AG09319 (cell line): Measurements from ENCODE around the gene SLC1A4.

Experiments
- DNase-seq: peaks from one replicate; pipeline ENCODE4 v3.0.0-alpha.2; 2010; ENCODE audit warnings: low read depth; ENCODE audit errors: extremely low read depth
- TF ChIP-seq, protein P1 (sequence below): IDR thresholded peaks from 2 replicates; pipeline ENCODE4 v1.5.1; 2011; ENCODE audit warnings: low read depth, mild to moderate bottlenecking, inconsistent platforms, low read length, moderate library complexity

The SLC1A4 gene

DNA sequence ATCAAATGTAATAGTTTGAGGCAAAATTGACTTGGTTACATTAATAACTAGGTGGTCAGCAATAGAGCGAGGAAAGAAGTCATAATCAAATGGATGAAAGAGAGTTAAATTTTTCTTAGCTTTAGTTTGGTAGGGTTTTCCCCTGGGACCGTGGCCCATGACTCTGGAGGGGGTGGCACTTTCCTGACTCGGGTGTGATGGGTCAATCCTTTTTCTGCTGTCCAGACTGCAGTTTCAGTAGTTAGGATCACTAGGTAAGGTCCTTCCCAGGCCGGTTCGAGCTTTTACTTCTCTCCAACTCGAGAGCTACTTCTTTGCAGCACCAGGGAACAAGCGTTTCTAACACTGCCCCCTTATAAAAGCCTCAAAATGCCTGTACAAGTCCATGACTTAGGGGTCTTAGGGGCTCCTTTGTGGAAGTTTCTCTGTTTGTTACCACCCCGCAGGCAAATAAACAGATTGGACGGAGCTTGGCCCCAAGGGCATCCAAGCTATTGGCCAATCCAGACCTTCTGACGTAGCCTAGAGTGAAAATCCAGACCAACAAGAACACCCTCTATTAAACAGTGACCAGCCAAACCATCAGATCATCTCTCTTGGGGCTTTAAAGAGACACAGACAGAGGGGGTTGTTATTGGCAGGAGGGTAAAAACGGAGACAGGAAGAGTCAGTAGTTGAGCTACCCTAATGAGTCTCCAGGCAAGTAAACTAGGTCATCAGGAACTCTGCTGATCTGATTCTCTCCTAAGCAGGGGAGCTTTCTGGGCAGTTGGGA is 57.6 kb downstream of the SLC1A4 start:
- TF ChIP-seq, protein P1, sequence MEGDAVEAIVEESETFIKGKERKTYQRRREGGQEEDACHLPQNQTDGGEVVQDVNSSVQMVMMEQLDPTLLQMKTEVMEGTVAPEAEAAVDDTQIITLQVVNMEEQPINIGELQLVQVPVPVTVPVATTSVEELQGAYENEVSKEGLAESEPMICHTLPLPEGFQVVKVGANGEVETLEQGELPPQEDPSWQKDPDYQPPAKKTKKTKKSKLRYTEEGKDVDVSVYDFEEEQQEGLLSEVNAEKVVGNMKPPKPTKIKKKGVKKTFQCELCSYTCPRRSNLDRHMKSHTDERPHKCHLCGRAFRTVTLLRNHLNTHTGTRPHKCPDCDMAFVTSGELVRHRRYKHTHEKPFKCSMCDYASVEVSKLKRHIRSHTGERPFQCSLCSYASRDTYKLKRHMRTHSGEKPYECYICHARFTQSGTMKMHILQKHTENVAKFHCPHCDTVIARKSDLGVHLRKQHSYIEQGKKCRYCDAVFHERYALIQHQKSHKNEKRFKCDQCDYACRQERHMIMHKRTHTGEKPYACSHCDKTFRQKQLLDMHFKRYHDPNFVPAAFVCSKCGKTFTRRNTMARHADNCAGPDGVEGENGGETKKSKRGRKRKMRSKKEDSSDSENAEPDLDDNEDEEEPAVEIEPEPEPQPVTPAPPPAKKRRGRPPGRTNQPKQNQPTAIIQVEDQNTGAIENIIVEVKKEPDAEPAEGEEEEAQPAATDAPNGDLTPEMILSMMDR, result no peak

DNA sequence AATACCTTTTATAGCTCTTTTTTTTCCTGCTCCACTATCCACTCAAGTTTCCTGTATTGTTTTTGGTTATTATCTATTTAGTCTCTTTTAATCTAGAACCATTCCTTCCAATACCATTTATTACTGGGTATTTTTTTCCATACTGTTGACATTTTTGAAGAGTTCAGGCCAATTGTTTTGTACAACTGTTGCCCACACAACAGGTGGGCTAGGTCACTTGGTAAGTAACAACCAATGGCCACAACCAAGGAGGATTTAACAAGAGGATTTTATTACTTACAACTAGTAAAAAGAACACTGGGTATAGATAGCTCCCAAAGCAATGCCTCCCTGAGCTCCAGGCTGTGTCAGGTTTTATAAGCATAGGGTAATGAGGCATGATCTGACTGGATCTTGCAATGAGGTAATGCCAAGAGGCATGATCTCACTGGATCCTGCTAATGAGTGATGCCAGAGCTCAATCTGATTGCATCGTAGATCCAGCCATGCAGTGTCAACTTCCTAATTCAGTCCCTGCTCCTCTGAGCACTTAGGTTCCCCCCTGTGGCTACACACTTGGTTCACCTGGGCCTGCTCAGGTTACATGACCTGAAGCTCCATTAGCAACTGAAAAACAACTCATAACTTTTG is 59.9 kb downstream of the SLC1A4 start:
- TF ChIP-seq, protein P1, result no peak
- no peak for DNase-seq

More for the DNA sequence above, 57.6 kb downstream of the SLC1A4 start:
- DNase-seq, result no peak

DNA sequence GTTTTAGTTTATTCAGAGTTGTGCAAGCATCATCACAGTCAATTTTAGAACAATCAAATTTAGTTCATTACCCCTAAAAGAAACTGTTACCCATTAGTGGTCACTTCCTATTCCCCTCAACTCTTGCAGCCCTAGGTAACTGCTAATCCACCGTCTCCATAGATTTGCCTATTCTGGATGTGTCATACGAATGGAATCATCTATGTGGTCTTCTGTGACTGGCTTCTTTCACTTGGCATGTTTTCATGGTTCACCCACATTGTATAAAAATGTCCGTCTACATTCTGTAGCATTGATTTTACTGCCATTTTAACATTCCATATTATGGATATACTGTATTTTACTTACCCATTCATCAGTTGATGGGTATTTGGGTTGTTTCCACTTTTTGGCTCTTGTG is 61.7 kb downstream of the SLC1A4 start:
- TF ChIP-seq, protein P1, result no peak
- DNase-seq, result no peak

DNA sequence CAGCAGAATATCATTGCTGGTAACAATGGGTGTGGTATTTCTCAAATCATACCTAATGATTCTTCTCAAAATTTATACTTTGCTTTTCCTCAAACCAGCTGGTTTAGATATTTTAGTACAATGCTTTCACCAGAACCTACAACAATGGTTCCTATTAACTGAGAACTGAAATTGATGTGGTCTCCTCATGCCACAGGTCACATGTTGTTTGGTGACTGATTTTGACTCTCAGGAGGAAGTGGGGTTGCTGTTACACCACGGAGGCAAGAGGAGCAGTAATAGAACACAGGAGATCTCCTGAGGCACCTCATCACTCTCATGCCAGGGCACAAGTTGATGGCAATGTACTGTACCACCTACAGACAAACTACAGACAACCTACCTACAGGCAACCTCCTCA is 64.0 kb downstream of the SLC1A4 start:
- TF ChIP-seq, protein P1, result no peak

DNA sequence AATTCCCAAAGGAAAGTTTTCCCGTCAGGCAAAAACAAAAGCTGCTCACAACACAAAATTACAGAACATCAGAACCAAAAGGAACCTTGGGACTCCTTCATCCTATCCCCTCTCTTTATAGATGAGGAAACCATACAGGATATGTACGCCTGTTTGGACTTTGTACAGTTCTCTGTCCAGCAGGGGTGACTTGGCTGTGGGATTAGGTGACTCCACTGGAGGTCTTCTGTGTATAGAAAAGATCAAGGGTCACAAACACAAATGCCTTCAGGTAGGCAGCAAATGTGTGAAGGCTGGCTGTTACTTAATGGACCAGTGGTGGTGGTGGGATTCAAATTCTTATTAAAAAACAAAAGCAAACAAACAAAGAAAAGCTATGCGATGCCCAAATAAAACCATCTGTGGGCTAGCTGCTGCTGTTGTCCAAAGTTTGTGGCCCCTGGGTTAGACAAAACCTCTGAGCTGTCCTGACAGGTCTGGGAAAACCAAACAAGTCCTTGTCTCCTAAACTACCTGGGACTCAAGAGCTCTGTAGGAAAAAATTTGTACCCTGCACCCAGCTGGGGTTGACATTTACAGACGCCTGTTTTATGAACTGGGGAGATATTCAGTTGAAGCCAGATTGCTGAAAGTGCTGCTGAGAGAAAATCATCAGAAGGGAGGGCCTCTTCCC is 65.7 kb downstream of the SLC1A4 start:
- no peak for DNase-seq

More for the DNA sequence above, 64.0 kb downstream of the SLC1A4 start:
- DNase-seq, result no peak

DNA sequence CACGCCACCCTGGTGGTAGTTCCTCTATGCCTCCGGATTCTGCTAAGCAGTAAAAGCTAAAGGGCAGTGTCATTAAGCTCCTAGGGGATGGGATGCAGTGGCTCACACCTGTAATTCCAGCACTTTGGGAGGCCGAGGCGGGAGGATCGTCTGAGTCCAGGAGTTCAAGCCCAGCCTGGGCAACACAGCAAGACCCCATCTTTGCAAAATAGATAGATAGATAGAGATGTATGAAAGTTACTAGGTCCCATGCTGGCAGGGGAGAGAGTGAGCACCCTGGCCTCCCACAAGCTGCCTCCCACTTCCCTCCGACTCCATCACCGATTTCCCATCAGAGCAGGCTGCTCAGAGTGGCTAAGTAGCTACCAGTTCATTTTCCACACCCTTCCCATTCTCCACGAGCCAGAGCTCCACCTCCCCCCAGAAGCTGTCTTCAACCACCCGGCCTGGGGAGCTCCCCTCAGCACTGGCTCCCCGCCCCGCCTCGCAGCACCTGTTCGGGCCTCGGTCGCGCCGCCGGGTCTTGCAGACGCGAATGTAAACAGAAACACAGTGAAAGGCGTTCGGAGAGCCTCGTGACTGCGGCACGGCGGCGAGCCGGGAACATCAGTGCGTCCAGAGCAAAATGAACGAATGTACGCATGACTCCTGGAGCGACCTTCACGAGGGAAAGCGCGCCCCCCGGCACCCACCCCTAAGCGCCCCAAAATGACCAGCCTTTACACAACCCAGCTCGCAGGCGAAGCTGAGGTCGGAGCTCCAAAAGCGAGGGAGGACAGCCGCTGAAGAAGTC is 66.4 kb downstream of the SLC1A4 start:
- TF ChIP-seq, protein P1, result no peak
- no peak for DNase-seq

More for the DNA sequence above, 65.7 kb downstream of the SLC1A4 start:
- TF ChIP-seq, protein P1, result no peak
